ENCODE data around the gene TPK1.

Gene TPK1

GRCh38 chr7:144415858-144416257, 420.0 kb downstream of the TPK1 start:
- no peak overlapping the region for H3K27ac ChIP-seq
- no peak overlapping the region for H3K4me3 ChIP-seq
- TF ChIP-seq CTCF (IDR thresholded peaks at IDR 0.05) = no peak
- DNase-seq (ENCODE audit: low spot score) = no peak

GRCh38 chr7:144414815-144415214, 421.0 kb downstream of the TPK1 start:
- no peak for TF ChIP-seq CTCF (IDR thresholded peaks at IDR 0.05)
- Histone ChIP-seq H3K4me3 (no peak overlapping the region), H3K27ac (no peak overlapping the region)
- no peak for DNase-seq (ENCODE audit: low spot score)

- no peak for TF ChIP-seq CTCF (IDR thresholded peaks at IDR 0.05)
- DNase-seq (ENCODE audit: low spot score) = no peak
- Histone ChIP-seq H3K27ac (no peak overlapping the region), H3K4me3 (no peak overlapping the region)
Observed at GRCh38 chr7:144410441-144410840, 425.4 kb downstream of the TPK1 start.

GRCh38 chr7:144408121-144408520, 427.7 kb downstream of the TPK1 start:
- Histone ChIP-seq H3K27ac (no peak overlapping the region), H3K4me3 (no peak overlapping the region)
- DNase-seq (ENCODE audit: low spot score) = no peak
- TF ChIP-seq CTCF (IDR thresholded peaks at IDR 0.05) = no peak

GRCh38 chr7:144407266-144407931, 428.5 kb downstream of the TPK1 start:
- Histone ChIP-seq H3K27ac (no peak overlapping the region), H3K4me3 (no peak overlapping the region)
- no peak for DNase-seq (ENCODE audit: low spot score)
- TF ChIP-seq CTCF (IDR thresholded peaks at IDR 0.05) = no peak

GRCh38 chr7:144404946-144405345, 430.9 kb downstream of the TPK1 start:
- no peak overlapping the region for H3K27ac ChIP-seq
- H3K4me3 ChIP-seq = no peak overlapping the region
- DNase-seq (ENCODE audit: low spot score) = no peak
- TF ChIP-seq CTCF (IDR thresholded peaks at IDR 0.05) = no peak

GRCh38 chr7:144403649-144404061, 432.2 kb downstream of the TPK1 start, which contains the start of gene NOBOX:
NOBOX (minus strand) TSS chr7:144403693.
- Histone ChIP-seq H3K4me3 (no peak within 1 kb of the TSS), H3K27ac (no peak within 1 kb of the TSS)
- no peak for TF ChIP-seq CTCF (IDR thresholded peaks at IDR 0.05)
- no peak for DNase-seq (ENCODE audit: low spot score)

All from coronary artery (tissue), 2 donors.